Inflammatory macrophage (primary cell): ENCODE data around the gene SLC41A2.

Source experiments
- DNase-seq, 2 donors: peaks; one replicate each; pipeline ENCODE4 v3.0.0-alpha.2; 2020 to 2022

Gene SLC41A2

DNA sequence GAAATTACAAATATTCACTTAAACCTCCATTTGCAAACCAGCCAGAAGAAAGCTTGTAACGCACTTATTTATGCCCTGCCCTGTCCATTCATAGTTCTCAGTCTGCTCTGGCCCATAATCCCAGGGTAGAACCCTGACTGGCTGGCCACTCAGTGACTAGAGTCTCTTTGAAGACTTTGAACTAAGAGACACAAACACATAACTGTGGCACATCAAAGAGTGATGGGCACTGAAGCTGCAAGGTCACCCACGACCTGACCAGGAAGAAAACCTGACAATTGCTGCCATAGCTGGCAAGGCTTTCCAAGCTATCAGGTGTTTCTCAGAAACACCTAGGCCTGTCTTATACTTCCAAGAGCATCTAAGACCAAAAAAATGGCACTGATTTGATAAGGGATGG, 28.7 kb downstream of the SLC41A2 start:
- no peak for DNase-seq

DNA sequence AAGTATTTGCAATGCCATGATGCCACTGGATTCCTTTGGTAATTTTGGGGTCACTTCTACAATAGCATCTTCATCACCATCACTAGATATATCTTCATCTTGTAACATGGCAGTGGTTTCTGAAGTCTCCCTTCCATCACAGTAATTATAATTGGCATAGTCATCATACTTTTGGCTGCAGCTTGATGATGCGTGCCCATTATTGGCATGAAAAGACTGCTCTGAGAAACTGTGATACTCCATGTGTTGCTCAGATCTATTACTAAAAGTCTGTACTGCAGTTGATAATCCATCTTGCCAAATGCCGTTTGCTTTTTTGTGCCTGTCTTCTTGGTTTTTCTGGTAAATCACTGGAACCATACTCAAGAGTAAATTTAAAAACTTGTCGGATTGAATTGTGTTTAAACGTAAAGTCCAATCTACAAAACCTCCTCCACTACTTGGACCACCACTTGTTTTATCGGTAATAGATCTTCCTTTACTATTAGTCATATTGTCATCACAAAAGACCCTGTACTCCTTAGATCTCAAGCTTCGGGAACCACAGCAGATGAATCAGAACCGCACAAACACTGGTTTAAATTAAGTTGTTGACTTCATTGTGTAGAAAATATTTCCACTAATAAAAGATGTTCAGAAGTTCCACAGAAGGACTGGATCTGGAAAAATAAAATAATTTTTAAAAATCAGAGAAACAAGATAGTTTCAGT, 29.9 kb downstream of the SLC41A2 start:
- no peak for DNase-seq

DNA sequence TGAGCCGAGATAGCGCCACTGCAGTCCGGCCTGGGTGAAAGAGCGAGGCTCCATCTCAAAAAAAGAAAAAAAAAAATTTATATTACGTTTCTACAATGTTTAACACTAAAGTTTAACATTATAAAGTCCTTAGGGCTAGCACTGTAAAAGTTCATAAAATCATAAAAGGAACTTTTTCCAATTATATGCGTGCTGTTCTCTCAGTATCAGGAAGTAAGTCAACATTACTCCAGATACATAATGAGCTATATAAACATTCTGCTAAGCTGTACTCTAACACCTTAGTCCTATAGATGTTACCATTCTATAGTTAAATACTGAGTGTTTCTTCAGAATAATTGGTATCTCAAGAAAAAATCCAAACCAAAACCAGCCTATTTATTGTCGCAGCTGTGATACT, 32.6 kb downstream of the SLC41A2 start:
- no peak for DNase-seq

DNA sequence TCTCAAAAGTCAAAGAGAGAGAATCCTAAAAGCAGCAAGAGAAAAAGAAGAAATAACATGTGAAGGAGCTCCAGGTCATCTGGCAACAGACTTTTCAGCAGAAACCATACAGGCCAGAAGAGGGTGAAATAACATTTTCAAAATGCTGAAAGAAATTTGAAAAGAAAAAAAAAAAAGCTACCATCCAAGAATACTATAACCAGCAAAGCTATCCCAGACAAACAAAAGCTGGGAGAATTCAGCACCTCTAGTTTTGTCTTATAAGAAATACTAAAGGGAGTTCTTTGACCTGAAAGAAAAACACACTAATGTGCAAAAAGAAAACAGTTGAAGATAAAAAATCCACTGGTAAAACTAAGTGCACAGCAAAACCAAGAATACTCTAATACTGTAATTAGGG, 36.8 kb downstream of the SLC41A2 start:
- no peak for DNase-seq

DNA sequence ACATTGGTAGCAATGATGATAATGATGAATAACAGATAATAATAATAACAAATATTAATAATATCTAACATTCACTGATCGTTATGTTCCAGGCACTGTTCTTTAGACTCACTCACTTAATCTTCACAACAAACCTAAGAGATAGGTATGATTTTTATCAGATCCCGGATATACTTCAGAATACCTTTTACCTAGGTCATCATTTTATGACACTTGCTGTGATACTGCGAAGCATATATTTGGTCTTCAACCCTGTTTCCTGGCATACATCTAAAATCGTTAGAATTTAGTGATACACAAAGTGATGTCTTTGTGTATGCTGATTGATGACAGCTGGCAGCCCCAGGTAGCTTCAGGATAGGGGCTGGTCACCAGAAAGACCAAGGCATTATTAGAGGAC, 46.1 kb downstream of the SLC41A2 start:
- no peak for DNase-seq

DNA sequence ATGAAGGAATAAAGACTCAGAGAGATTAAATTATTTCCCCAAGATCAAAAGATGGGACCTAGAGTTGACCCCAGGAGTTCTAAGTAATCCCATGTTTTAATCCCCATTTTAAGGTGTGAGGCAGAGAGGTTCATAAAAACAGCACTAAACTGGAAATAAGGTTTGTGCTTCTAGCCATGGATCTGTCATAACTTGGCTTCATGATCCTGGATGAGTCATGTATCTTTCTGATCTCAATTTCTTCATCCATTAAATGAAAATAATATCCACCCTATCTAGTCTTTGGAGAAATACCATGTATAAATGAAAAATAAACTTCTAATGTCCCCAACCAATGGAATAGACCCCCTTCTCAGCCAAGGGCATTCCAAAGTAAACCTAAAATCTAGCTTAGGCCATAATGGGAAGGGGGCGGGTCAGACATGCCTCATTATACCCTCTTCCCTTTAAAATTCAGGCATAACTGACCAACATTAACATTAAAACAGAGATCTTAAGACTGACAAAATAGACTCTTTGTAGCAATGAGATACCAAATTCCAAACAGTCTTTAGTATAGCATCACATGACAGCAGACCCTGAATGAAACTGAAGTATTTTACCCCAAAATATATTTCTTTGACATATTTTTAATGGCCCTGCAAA, 47.8 kb downstream of the SLC41A2 start:
- DNase-seq: no peak

DNA sequence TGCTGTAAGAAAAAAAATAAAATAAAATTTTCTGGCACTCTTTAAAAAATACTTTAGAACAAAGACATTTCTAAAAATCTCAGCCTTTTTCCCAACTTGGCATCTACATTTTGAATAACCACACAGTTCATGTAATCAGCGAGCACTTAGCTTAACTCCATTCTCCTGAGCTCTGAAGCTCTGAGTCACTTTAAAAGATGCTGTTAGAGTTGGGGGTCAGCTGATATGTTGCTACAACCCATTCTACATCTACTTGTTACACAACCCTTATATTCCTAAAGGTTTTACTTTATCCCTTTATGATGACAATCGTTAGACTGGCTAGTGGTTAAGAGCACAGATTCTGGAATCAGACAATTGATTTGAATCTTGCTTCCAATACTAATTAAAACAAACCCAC, 48.3 kb downstream of the SLC41A2 start:
- no peak for DNase-seq
